Muscle of leg (tissue), 16 donors: Measurements from ENCODE around the gene PHF20. TPM values are rescaled to one million over a fixed set of nuclear protein-coding genes. Genes with fewer than 3 reads are reported as not detected.
"Not testable (repeated sequence)": the region's sequence is repeated elsewhere in the genome, so short reads cannot be mapped to it uniquely, and the experiment has no call there.

Source experiments
- DNase-seq: peaks from one replicate; pipeline ENCODE4 v3.0.0; 2013
- H3K27ac ChIP-seq: one replicate; pipeline ENCODE4 v1.5.1; 2013; ENCODE audit warnings: mild to moderate bottlenecking, low read length, control low read depth
- H3K27me3 ChIP-seq: one replicate; pipeline ENCODE4 v1.6.1; 2013; ENCODE audit warnings: low read length; ENCODE audit not compliant: control insufficient read depth, insufficient read depth
- H3K36me3 ChIP-seq: one replicate; pipeline ENCODE4 v1.6.1; 2013; ENCODE audit warnings: low read length; ENCODE audit not compliant: control insufficient read depth, insufficient read depth
- H3K4me1 ChIP-seq: one replicate; pipeline ENCODE4 v1.6.1; 2013; ENCODE audit warnings: low read length; ENCODE audit not compliant: control insufficient read depth, insufficient read depth
- H3K4me3 ChIP-seq: one replicate; pipeline ENCODE4 v1.5.1; 2013; ENCODE audit warnings: low read length, control low read depth
- H3K9me3 ChIP-seq: replicated peaks from 2 replicates; pipeline ENCODE4 v1.6.1; 2013; ENCODE audit warnings: low read depth, low read length; ENCODE audit not compliant: control insufficient read depth
- WGBS: methylation state at CpG from one replicate; pipeline ENCODE4 v1.1.5; 2013; ENCODE audit warnings: missing lambda C conversion rate; ENCODE audit not compliant: insufficient coverage; 5-methylcytosine and 5-hydroxymethylcytosine counted together
- long read RNA-seq, 11 donors: transcript quantifications; one replicate each; lab custom pipeline, GENCODE V29; 2026
- polyA plus RNA-seq, 8 donors: library from polyadenylated mRNA; unstranded; fragments of 120-200 nt; gene quantifications; one replicate each; pipeline versions ENCODE4 v1.2.1 to v1.2.3, GENCODE V29; 2013; ENCODE audit warnings: inconsistent platforms in 1 of 8, low replicate concordance in 1 of 8; ENCODE audit not compliant: insufficient read length in 8 of 8, insufficient read depth in 1 of 8
- total RNA-seq: library from RNA; stranded (reverse); fragments of 120-200 nt; gene quantifications from one replicate; pipeline ENCODE4 v1.2.4, GENCODE V29; 2013

PHF20 gene
- total RNA-seq (28.3 TPM), polyA plus RNA-seq (10 to 100 TPM; 24.1 to 35.0 (median 28.6) TPM)
- long read RNA-seq, donor 1, partial matches to known transcripts = 39 of 40 reads
- long read RNA-seq, donor 1, other reads (novel, unspliced or antisense) = 0 of 40 reads
- long read RNA-seq, donor 2, partial matches to known transcripts = 0 of 1 reads
- long read RNA-seq, donor 2, other reads (novel, unspliced or antisense) = 0 of 1 reads
- long read RNA-seq, donor 3, transcript PHF20-216 (2 exons, 618 nt) = major isoform, 6 of 6 reads
- long read RNA-seq, donor 3, partial matches to known transcripts = 0 of 6 reads
- long read RNA-seq, donor 3, other reads (novel, unspliced or antisense) = 0 of 6 reads
- long read RNA-seq, donor 4, transcript PHF20-216 (2 exons, 618 nt) = major isoform, 8 of 19 reads
- long read RNA-seq, donor 4, partial matches to known transcripts = 11 of 19 reads
- long read RNA-seq, donor 4, other reads (novel, unspliced or antisense) = 0 of 19 reads
- long read RNA-seq, donor 5, transcript PHF20-216 (2 exons, 618 nt) = major isoform, 7 of 7 reads
- long read RNA-seq, donor 5, partial matches to known transcripts = 0 of 7 reads
- long read RNA-seq, donor 5, other reads (novel, unspliced or antisense) = 0 of 7 reads
- long read RNA-seq, donor 6, transcript PHF20-216 (2 exons, 618 nt) = major isoform, 7 of 167 reads
- long read RNA-seq, donor 6, partial matches to known transcripts = 160 of 167 reads
- long read RNA-seq, donor 6, other reads (novel, unspliced or antisense) = 0 of 167 reads
- long read RNA-seq, donor 7, full-length matches to known transcripts = 2 of 38 reads
- long read RNA-seq, donor 7, partial matches to known transcripts = 0 of 38 reads
- long read RNA-seq, donor 7, other reads (novel, unspliced or antisense) = 36 of 38 reads
- long read RNA-seq, donor 8, full-length matches to known transcripts = 5 of 120 reads
- long read RNA-seq, donor 8, partial matches to known transcripts = 87 of 120 reads
- long read RNA-seq, donor 8, other reads (novel, unspliced or antisense) = 28 of 120 reads
- long read RNA-seq, donor 9, partial matches to known transcripts = 0 of 4 reads
- long read RNA-seq, donor 9, other reads (novel, unspliced or antisense) = 0 of 4 reads
- long read RNA-seq, donor 10, partial matches to known transcripts = 0 of 2 reads
- long read RNA-seq, donor 10, other reads (novel, unspliced or antisense) = 0 of 2 reads
- long read RNA-seq, donor 11, partial matches to known transcripts = 24 of 26 reads
- long read RNA-seq, donor 11, other reads (novel, unspliced or antisense) = 0 of 26 reads

DNA sequence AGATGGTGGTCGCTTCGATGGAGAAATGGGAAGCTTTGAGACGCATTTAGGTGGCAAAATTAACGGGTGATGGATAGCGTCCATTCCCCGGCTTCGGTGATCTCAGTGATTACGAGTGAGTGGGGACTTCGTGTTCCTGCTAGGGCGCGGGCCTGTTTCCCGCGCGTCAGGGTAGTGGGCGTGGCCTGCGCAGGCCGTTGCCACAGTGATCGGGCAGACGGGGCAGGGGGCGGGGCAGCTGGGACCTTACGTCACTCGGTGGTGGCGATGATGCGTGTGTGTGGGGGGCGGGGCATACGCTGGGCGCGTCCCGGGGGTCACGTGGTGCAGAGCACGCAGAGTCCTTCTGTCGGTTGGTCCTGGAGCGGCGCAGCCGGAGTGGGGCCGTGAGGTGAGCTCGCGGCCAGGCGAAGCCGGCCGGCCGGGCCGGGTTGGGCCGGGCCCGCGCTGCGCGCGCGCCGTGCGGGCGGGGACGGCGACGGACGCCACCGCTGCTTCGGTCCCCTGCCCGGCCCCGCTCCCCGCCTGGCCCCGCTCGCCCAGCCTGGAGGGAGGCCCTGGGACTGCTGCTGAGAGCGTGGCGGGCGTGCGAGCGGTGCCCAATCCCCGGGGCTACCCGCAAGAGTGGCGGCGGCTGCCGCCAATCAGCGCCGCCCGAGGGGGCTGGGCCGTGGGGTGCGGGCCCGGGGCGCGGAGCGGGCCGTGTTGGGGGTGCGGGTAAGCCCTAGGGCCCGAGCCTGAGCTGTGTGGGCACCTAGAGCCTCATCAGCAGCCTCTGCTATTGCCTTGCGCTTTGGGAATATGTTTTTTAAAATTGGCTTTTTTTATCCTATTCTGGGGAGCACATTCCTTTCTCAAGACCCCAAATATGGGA, at the start of gene PHF20:
PHF20 (plus strand) TSS at position 327 of the 874 bp plus-strand sequence. CDS start 29,508 bp downstream, outside the sequence.
- Histone ChIP-seq H3K9me3 (no peaks in the 10 kb centered on the region), H3K4me1 (peaks cover 61% of the 10 kb centered on the region), H3K27ac (peak within 1 kb of the TSS; percentile 95), H3K36me3 (peaks cover 9% of the 10 kb centered on the region), H3K27me3 (no peaks in the 10 kb centered on the region), H3K4me3 (peak within 1 kb of the TSS; percentile 90)
- 2% methylated on average over 83 of the region's 87 CpGs for WGBS
- DNase-seq = peak; percentile 98

DNA sequence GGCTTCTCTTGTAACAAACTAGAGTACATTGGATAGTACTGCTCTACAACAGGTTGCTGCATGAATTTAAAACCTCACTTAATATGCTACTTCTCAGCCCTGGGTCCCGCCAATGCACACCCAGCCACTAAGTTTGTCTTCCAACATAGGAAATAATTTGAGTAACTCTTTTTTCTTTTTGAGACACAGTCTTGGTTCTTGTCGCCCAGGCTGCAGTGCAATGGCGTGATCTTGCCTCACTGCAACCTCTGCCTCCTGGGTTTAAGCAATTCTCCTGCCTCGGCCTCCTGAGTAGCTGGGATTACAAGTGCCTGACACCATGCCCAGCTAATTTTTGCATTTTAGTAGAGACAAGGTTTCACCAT, 48.6 kb upstream of the PHF20 start:
- 93% methylated on average over 3 of the region's 4 CpGs for WGBS
- not testable (repeated sequence) for H3K9me3 ChIP-seq, H3K27ac ChIP-seq, DNase-seq, H3K27me3 ChIP-seq, H3K4me1 ChIP-seq, H3K4me3 ChIP-seq
- H3K36me3 ChIP-seq = peaks cover 87% of the 10 kb centered on the region

DNA sequence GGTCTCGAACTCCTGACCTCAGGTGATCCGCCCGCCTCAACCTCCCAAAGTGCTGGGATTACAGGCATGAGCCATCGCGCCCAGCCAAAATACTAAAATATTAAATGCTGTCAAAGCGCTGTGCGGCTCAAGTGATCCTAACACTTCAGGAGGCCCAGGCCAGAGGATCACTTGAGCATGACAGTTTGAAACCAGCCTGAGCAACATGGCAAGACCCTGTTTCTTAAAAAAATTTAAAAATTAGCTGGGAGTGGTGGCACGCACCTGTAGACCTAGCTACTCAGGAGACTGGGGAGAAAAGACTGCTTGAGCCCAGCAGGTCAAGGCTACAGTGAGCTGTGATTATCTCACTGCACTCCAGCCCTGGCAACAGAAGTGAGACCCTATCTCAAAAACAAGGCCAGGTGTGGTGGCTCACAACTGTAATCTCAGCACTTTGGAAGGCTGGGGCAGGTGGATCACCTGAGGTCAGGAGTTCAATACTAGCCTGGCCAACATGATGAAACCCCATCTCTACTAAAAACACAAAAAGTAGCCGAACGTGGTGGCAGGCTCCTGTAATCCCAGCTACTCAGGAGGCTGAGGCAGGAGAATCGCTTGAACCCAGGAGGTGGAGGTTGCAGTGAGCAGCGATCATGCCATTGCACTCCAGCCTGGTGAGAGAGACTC, 48.0 kb upstream of the PHF20 start:
- 89% methylated on average over 8 of the region's 12 CpGs for WGBS
- H3K9me3 ChIP-seq, H3K27ac ChIP-seq, DNase-seq, H3K27me3 ChIP-seq, H3K4me3 ChIP-seq, H3K4me1 ChIP-seq: not testable (repeated sequence)
- H3K36me3 ChIP-seq = peaks cover 87% of the 10 kb centered on the region

DNA sequence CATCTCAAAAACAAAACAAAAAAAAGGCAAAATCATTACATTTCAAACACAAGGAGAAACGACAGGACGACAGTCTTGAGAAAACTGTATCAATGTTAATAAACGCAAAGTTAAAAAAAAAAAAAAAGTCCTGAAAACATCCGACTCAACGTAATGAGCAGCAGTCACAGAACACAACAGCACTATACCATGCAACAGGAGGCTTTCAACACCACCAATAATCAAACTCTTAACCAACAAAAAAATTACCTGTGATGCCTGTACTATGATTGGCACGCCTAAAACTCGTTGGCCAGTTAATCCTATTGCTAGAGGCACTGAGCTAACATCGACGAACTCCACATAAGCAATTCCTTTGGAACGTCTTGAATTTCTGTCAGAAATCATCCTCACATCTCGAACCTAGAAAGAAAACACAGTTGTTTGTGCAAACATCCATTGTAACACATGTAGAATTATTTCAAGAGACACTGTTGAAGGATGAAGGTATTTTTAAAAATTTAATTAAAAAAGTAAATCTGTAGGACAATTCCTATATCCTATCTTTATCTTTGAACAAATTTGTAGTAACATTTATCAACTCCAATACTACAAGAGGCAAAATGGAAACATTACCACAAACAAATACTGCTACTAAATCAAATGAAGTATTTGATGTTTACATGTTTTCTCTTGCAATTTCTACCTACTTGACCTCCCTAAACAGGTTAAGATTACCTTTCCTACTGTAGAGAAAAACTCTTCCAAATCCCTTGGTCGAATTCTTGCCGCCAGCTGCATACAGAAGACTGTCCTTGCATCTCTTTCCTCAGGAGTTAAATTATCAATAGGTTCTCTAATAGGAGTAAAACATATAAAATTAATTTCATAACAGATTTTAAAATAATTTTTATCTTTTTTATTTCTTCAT, 47.2 kb upstream of the PHF20 start:
- peaks cover 85% of the 10 kb centered on the region for H3K36me3 ChIP-seq
- no peak overlapping the region for H3K27ac ChIP-seq
- H3K27me3 ChIP-seq = no peaks in the 10 kb centered on the region
- DNase-seq = no peak
- no peaks in the 10 kb centered on the region for H3K4me1 ChIP-seq
- WGBS = 77% methylated on average over 2 of the region's 13 CpGs
- no peak overlapping the region for H3K4me3 ChIP-seq
- no peaks in the 10 kb centered on the region for H3K9me3 ChIP-seq

DNA sequence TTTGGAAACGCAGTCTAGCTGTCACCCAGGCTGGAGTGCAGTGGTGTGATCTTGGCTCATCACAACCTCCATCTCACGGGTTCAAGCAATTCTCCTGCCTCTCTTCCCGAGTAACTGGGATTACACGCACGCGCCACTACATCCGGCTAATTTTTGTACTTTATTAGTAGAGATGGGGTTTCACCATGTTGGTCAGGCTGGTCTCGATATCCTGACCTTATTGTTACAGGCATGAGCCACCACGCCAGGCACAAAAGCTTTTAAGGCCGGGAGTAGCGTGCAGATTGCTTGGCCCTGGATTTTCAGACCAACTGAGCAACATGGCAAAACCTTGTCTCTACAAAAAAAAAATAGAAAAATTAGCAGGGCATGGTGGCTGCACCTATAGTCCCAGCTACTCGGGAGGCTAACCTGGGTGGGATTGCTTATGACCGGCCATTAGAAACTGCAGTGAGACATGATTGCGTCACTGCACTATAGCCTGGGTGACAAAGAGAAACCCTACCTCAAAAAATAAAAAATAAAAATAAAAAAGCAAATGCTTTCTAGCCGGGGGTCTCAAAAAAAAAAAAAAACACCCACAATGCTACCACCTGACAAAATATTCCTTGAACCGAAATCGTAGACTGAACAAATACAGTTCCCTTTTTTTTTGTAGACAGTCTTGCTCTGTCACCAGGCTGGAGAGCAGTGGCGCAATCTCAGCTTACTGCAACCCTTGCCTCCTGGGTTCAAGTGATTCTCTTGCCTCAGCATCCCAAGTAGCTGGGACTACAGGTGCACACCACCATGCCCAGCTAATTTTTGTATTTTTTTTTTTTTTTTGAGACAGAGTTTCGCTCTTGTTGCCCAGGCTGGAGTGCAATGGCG, 44.7 kb upstream of the PHF20 start:
- H3K36me3 ChIP-seq = peaks cover 68% of the 10 kb centered on the region
- no peaks in the 10 kb centered on the region for H3K27me3 ChIP-seq
- WGBS = 96% methylated on average over 8 of the region's 20 CpGs
- no peak overlapping the region for H3K27ac ChIP-seq
- H3K4me1 ChIP-seq = no peaks in the 10 kb centered on the region
- no peaks in the 10 kb centered on the region for H3K9me3 ChIP-seq
- DNase-seq = no peak
- no peak overlapping the region for H3K4me3 ChIP-seq

DNA sequence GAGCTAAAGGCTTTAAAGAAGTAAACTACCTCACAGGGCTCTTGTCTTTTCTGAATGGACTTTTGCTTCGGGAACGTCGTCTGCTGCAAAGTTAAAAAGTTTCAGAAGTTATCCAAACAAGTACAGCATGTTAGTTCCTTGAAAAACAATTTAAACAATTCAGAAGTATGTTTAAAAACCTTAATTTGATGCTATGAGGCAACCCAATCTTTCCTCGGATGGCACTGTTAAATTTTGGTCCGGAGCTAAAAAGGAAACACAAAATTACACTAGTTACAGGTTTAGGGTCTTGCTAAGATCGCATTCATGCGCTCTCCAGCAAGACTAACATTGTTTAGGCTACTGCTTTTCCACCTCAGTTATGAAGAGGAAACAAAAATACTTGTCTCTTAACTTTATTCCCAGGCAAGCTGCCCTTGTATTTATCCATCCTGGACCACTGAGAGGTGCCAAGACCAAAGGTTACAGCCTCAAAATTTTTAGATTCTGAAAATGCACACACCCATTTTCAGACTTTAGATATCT, 42.5 kb upstream of the PHF20 start:
- no peak overlapping the region for H3K27ac ChIP-seq
- H3K4me3 ChIP-seq = no peak overlapping the region
- H3K4me1 ChIP-seq = no peaks in the 10 kb centered on the region
- peaks cover 66% of the 10 kb centered on the region for H3K36me3 ChIP-seq
- no peaks in the 10 kb centered on the region for H3K9me3 ChIP-seq
- no peaks in the 10 kb centered on the region for H3K27me3 ChIP-seq
- no peak for DNase-seq
- 91% methylated on average over 4 of the region's 7 CpGs for WGBS

DNA sequence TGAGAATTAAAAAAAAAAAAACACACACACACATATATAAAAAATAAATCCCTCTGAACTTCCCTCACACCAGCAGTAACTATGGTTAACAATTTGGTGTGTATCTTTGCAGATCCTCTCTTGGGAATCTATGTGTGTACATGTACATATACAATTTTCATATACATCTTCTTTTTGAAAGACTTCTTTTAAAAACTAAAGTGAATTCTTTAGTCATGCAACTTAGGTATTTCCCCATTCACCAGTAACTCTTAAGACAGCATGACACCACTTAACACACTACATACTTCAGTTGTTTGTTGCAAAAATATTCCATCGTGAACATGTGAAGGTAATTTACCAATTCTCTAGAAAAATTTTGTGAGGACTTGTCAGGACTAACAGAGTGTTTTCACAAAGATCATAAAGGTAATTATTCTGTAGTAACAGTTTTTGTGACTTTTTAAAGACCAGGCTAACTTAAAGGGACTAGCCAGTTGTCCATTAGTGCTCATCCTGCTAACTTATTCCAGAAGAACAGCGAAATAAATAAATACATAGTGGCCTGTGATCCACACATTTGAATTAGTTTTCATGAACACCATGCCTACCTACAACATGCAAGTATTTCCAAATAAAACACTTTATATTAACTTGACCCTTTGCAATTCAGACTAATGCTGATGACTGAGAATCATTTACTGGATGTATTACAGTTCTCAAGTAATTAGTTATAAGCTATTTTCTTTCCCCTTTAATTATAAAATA, 41.8 kb upstream of the PHF20 start:
- Histone ChIP-seq H3K27me3 (no peaks in the 10 kb centered on the region), H3K36me3 (peaks cover 66% of the 10 kb centered on the region), H3K9me3 (no peaks in the 10 kb centered on the region), H3K27ac (no peak overlapping the region), H3K4me1 (no peaks in the 10 kb centered on the region), H3K4me3 (no peak overlapping the region)
- WGBS = no CpG with 5 or more reads among the region's 2 CpGs
- no peak for DNase-seq
